HG03439 (cell line): ENCODE measurements around the gene FEV.
"Not testable (repeated sequence)": the region's sequence is repeated elsewhere in the genome, so short reads cannot be mapped to it uniquely, and the experiment has no call there.

ENCODE experiments used
- ATAC-seq: cut with Tn5 transposase; IDR thresholded peaks from one replicate; pipeline ENCODE4 v1.9.1; 2021; ENCODE audit warnings: mild to moderate bottlenecking, moderate library complexity; ENCODE audit not compliant: unreplicated experiment

The FEV gene

GRCh38 chr2:218946621-218947020 lies 38.4 kb downstream of the FEV start:
- no peak for ATAC-seq

GRCh38 chr2:218944759-218945404 lies 40.1 kb downstream of the FEV start:
- ATAC-seq = no peak

- not testable (repeated sequence) for ATAC-seq
These were observed 53.2 kb downstream of the FEV start for GRCh38 chr2:218931751-218932150.
